Vagina (tissue), 2 donors: ENCODE data around the gene FBXL16. TPM values are rescaled to one million over a fixed set of nuclear protein-coding genes. Genes with fewer than 3 reads are reported as not detected.

Experiments used
- DNase-seq, 2 donors: peaks; one replicate each; pipeline ENCODE4 v3.0.0-alpha.2; 2017; ENCODE audit errors: extremely low spot score in 2 of 2
- H3K27ac ChIP-seq: fragments of 200-600 bp; sonication (generic); one replicate; pipeline ENCODE4 v1.5.1; 2019
- H3K27me3 ChIP-seq: fragments of 200-600 bp; sonication (generic); one replicate; pipeline ENCODE4 v1.5.1; 2019
- H3K36me3 ChIP-seq, 2 donors: fragments of 200-600 bp; sonication (generic); one replicate each; pipeline ENCODE4 v1.5.1; 2017 to 2019
- H3K4me1 ChIP-seq: fragments of 200-600 bp; sonication (generic); one replicate; pipeline ENCODE4 v1.5.1; 2019
- H3K4me3 ChIP-seq, 2 donors: fragments of 200-600 bp; sonication (generic); 1 replicate in 1 of 2; 2 replicates in 1 of 2; pipeline ENCODE4 v1.5.1; 2016 to 2019
- H3K9me3 ChIP-seq: fragments of 200-600 bp; sonication (generic); one replicate; pipeline ENCODE4 v1.5.1; 2019
- POLR2A ChIP-seq, 2 donors: fragments of 450-650 bp; IDR thresholded peaks; one replicate each; pipeline ENCODE4 v1.6.1; 2017; ENCODE audit warnings: antibody characterized with exemption in 2 of 2, mild to moderate bottlenecking in 2 of 2, moderate library complexity in 2 of 2
- POLR2AphosphoS5 ChIP-seq, 2 donors: sonication (generic); formaldehyde crosslinking; IDR thresholded peaks; one replicate each; pipeline ENCODE4 v1.9.0; 2017; ENCODE audit warnings: antibody characterized with exemption in 2 of 2, mild to moderate bottlenecking in 2 of 2, low read depth in 1 of 2; ENCODE audit not compliant: insufficient read depth in 1 of 2
- intact Hi-C: fragments of 100-400 bp; cut with DNase I; formaldehyde crosslinking; loops from one replicate; pipeline ENCODE4 v1.15.1; 2023
- total RNA-seq: library from RNA; depleted of rRNA; stranded (reverse); fragments of >200 nt; gene quantifications from one replicate; pipeline ENCODE4 v1.2.3, GENCODE V29; 2016
- TF ChIP-seq, protein P1 (sequence below), 3 experiments: fragments of 450-650 bp in 2 of 3; fragments of 200-600 bp in 1 of 3; sonication (generic) in 1 of 3; IDR thresholded peaks; one replicate each; pipeline ENCODE4 v1.5.1; 2017 to 2019; ENCODE audit warnings: antibody characterized with exemption in 3 of 3, mild to moderate bottlenecking in 2 of 3, moderate library complexity in 2 of 3

Gene FBXL16
- total RNA-seq, 1 donor from 2014 or later = 4.4 TPM

GRCh38 chr16:727291-727977, 21.8 kb upstream of the FBXL16 start:
- DNase-seq = no peak

DNA sequence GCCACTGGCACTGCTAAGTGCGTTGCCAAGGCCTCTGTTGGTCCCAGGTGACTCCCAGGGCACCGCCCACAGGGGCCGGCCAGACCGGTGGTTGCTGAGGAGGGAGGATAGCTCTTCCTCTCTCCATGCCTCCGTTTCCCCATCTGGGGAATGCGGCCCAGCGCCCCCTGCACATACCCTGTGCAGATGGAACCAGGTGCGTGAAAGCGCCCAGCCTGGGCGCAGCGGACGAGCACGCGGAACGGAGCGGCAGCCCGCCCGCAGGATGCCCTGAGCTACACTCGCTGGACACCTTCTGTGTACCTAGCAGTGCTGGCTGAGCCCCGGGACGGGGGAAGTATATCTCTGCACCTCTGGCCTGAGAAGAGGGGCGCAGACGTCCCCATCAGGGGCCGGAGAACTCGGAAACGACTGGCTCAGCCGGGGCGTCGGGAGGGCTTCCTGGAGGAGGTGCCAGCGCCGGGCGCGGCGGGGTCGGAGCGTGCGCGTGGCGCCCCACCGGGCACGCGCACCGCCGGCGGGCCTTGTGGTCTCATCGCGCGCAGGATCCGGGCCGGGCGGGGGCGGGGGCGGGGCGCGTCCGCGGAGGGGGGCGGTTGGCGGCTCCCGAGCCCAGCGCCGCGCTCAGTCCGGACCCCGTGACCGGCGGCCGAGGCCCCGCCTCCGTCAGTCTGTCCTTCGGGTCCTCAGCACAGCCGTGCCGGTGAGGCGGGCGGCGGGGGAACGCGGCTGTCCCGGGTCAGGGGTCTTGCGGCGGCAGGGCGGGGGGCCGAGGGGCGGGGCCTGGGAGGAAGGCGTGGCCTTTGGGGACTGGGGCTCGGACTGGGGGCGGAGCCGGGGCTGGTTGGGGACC, 21.1 kb upstream of the FBXL16 start, which contains the start of the genes CCDC78 and HAGHL:
CCDC78 (minus strand) TSS at position 6 of the 853 bp plus-strand sequence. CDS start 76 bp downstream, outside the sequence.
HAGHL (plus strand) TSS at position 669 of the 853 bp plus-strand sequence. CDS start 404 bp downstream, outside the sequence.
- TF ChIP-seq POLR2AphosphoS5 (IDR thresholded peaks at IDR 0.05; ENCODE audit: insufficient read depth in 1 of 2, low read depth in 1 of 2) (no peak), POLR2A (IDR thresholded peaks at IDR 0.05) (no peak)
- TF ChIP-seq, protein P1, sequence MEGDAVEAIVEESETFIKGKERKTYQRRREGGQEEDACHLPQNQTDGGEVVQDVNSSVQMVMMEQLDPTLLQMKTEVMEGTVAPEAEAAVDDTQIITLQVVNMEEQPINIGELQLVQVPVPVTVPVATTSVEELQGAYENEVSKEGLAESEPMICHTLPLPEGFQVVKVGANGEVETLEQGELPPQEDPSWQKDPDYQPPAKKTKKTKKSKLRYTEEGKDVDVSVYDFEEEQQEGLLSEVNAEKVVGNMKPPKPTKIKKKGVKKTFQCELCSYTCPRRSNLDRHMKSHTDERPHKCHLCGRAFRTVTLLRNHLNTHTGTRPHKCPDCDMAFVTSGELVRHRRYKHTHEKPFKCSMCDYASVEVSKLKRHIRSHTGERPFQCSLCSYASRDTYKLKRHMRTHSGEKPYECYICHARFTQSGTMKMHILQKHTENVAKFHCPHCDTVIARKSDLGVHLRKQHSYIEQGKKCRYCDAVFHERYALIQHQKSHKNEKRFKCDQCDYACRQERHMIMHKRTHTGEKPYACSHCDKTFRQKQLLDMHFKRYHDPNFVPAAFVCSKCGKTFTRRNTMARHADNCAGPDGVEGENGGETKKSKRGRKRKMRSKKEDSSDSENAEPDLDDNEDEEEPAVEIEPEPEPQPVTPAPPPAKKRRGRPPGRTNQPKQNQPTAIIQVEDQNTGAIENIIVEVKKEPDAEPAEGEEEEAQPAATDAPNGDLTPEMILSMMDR (IDR thresholded peaks at IDR 0.05) = no peak
- peaks cover 45% of the 10 kb centered on the region for H3K4me1 ChIP-seq
- no peaks in the 10 kb centered on the region for H3K36me3 ChIP-seq
- no peaks in the 10 kb centered on the region for H3K9me3 ChIP-seq
- no peaks in the 10 kb centered on the region for H3K27me3 ChIP-seq
- H3K27ac ChIP-seq = peak within 1 kb of the TSS; percentile 10
- intact Hi-C loops = no loop called here
- peak within 1 kb of the TSS; percentile 48 to 54 for H3K4me3 ChIP-seq
- DNase-seq = no peak

More at GRCh38 chr16:727291-727977, 21.8 kb upstream of the FBXL16 start:
- Histone ChIP-seq H3K4me3 (peak overlapping the region; percentile 48 to 54), H3K36me3 (no peaks in the 10 kb centered on the region), H3K27ac (peak overlapping the region; percentile 10), H3K4me1 (peaks cover 37% of the 10 kb centered on the region), H3K27me3 (no peaks in the 10 kb centered on the region), H3K9me3 (no peaks in the 10 kb centered on the region)
- TF ChIP-seq POLR2AphosphoS5 (IDR thresholded peaks at IDR 0.05; ENCODE audit: insufficient read depth in 1 of 2, low read depth in 1 of 2) = peak in 1 of 2 donors; percentile 22
- TF ChIP-seq, protein P1 (IDR thresholded peaks at IDR 0.05) = no peak
- TF ChIP-seq POLR2A (IDR thresholded peaks at IDR 0.05) = no peak
- intact Hi-C loops = no loop called here

GRCh38 chr16:726188-726437, 20.5 kb upstream of the FBXL16 start:
- Histone ChIP-seq H3K9me3 (no peaks in the 10 kb centered on the region), H3K4me3 (peak overlapping the region in 1 of 2 donors; percentile 48), H3K27ac (no peak overlapping the region), H3K27me3 (no peaks in the 10 kb centered on the region), H3K4me1 (peaks cover 48% of the 10 kb centered on the region), H3K36me3 (no peaks in the 10 kb centered on the region)
- TF ChIP-seq, protein P1 (IDR thresholded peaks at IDR 0.05) = no peak
- no peak for TF ChIP-seq POLR2A (IDR thresholded peaks at IDR 0.05)
- no peak for TF ChIP-seq POLR2AphosphoS5 (IDR thresholded peaks at IDR 0.05; ENCODE audit: insufficient read depth in 1 of 2, low read depth in 1 of 2)
- intact Hi-C loops = no loop called here
- no peak for DNase-seq

DNA sequence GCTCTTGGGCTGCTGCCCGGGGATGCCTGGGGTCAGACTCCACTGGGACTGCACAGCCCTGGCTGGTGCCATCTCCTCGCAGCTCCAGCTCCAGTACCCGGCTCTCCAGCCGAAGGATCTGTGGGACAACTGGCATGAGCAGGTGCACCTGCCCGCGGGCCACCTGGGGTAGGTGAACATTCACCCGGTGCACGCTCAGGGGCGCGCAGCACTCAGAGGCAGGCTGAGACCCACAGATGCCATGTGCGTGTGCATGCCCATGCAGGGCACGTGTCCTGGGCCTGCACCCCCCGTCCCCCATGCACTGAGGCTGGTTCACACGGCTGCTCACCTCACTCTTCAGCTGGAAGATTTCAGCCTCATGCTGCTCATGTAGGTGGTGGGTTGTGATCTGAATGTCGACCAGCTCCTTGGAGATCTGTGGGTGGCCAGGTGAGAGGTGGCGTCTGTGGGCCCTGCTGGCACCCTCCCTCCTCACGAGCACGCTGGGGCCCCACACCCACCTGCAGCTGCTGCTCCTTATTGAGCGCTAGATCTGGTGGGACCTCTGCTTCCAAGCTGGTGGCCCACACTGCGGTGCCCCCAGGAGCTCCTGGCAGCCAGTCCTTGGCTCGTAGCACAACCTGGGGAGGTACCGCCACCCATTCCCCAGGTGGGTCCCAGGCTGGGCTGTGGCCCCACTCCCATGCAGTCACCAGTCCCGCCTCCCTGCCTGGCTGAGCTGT, 20.0 kb upstream of the FBXL16 start:
- TF ChIP-seq, protein P1 (IDR thresholded peaks at IDR 0.05) = no peak
- TF ChIP-seq POLR2A (IDR thresholded peaks at IDR 0.05) = no peak
- TF ChIP-seq POLR2AphosphoS5 (IDR thresholded peaks at IDR 0.05; ENCODE audit: insufficient read depth in 1 of 2, low read depth in 1 of 2) = no peak
- Histone ChIP-seq H3K4me3 (no peak overlapping the region), H3K36me3 (no peaks in the 10 kb centered on the region), H3K27me3 (no peaks in the 10 kb centered on the region), H3K27ac (no peak overlapping the region), H3K4me1 (peaks cover 50% of the 10 kb centered on the region), H3K9me3 (no peaks in the 10 kb centered on the region)
- no peak for DNase-seq
- intact Hi-C loops = no loop called here
